Astrocyte of the hippocampus (primary cell): ENCODE measurements around the gene MMP21.

Experiments used
- DNase-seq: peaks from one replicate; pipeline ENCODE4 v3.0.0; 2011; ENCODE audit warnings: low read depth, low spot score

Gene MMP21

GRCh38 chr10:125792342-125793300 is 17.0 kb upstream of the MMP21 start:
- DNase-seq, result no peak

DNA sequence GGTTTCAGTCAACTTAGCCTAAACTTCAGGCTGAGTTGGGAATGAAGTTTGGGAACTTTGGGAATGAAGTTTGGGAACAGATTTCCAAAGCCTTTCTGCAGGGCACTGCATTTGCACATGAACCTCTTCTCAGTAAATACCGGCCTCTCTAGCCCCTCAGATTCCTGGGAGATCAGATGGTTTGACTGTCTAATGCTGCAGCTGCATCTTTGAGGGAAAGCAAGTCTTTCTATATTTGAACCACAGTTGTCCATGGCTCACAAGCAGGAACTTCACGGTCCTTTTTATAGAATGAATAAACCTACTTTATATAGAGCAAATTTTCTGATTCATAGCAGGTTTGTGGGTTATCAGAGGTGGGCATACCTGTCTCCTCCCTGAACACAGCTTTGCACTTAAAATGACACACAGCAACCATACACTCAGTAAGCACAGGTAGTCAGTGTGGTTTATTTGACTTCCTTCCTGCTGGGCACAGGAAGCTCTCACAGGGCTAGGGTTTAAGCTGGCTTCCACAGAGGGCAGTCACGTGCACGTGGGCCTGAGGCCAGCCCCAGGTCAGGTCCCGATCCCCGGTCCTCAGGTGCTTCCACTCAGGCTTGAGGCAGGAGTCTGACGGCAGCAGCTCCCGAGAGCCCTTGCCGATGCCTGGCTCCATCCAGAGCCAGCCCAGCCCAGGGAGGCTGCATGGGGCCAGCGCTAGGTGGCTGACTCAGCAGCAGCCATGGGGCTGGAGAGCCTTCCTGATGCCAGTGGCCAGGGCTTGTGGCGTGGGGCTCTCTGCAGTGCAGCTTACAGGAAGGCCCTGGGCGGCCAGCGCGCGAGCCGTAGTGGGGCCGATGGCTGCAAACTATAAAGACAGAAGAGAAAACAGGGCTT is 12.8 kb upstream of the MMP21 start:
- no peak for DNase-seq

DNA sequence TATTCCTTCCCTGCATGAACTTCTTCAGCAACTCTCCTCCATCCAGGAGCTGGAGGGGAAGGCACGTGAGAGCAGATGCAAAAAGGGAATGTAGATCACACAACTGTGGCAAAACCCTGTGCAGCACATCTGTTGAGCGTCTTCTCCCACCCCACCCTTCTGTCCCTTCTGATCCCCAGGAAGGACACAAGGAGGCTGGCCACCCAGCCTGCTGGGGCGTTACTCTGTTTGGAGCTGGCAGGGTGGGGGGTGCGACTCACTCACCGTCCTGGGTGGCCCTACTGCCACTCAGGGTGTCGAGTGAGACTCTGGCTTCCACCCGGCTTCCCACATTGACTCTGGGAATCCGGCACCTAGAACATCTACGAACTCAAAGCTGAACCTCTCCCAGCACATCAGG is 10.2 kb upstream of the MMP21 start:
- DNase-seq, result no peak

DNA sequence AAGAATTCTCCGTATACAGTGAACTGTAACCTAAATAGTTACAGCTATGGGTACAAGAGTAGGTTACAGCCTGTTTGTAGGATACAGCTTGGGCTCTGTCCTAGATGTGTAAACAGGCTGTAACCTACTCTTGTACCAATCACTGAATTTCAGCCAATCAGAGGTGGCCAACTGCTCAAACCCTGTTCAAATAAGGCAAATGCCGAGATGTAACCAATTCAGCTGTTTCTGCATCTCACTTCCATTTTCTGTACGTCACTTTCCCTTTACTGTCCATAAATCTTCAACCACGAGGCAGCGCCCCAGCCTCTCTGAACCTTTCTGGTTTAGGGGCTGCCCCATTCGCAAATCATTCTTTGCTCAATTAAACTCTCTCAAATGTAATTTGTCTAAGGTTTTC is 8.3 kb upstream of the MMP21 start:
- no peak for DNase-seq

DNA sequence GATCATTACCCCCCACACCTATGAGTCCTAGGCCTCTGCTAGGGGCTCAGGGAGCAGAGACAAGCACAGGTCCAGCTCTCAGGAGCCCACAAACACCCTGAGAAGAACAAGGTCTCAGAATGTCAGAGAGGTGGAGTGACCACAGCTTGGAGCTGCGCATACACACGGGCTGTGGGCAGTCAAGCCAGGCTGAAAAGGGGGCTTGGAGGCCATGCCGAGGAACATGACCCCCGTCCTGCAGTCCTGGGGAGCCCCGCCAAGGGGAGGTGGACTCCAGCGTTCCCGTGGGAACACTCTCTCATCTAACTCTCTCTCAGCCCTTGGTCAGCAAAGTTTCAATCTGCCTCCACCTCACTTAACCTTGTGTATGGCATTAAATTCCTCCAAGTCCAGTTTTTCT is 7.8 kb upstream of the MMP21 start:
- no peak for DNase-seq

- DNase-seq, result peak; percentile 26
Measured at GRCh38 chr10:125782616-125783015, 7.0 kb upstream of the MMP21 start.

- no peak for DNase-seq
Measured at GRCh38 chr10:125782054-125782453, 6.4 kb upstream of the MMP21 start.

- DNase-seq, result no peak
Measured at GRCh38 chr10:125781374-125781773, 5.8 kb upstream of the MMP21 start.

DNA sequence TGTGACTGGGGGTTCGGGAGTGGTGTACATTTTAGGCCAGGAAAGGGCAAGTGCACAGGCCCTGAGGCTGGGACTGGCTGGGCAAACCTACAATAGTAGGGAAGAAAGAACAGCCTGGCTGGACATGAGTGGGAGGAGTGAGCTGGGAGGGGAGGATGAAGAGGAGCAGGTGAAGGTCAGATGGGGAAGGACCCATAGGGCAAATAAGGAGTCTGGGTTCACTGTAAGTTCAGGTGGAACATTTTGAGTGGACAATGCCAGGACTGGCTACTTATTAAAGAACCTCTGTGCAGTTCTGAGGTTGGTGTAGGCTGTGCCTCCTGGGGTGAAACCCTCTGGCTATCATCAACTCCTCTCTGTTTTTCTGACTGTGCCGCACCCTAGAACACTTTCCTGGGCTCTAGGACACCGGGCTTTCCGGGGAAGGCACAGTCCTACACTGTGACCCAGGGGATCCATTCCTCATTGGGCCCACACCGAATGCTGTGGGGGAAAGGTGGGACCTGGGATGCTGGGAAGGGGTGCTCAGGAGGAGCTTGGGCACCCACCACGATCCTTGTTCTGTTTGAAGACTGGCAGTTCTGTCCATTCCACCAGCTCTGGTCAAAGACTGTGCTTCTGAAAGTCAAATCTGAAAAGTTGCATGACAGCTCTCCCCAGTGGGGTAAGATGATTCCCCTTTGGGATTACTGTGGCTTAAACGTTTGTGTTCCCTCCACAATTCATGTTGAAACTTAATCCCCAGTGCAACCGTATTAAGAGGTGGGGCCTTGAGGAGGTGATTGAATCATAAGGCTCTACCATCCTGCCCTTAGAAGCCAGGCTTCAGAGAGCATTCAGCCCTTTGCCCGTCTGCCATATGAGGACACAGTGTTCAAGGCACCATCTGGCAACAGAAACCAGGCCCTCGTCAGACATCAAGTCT is 4.0 kb upstream of the MMP21 start:
- DNase-seq, result no peak

DNA sequence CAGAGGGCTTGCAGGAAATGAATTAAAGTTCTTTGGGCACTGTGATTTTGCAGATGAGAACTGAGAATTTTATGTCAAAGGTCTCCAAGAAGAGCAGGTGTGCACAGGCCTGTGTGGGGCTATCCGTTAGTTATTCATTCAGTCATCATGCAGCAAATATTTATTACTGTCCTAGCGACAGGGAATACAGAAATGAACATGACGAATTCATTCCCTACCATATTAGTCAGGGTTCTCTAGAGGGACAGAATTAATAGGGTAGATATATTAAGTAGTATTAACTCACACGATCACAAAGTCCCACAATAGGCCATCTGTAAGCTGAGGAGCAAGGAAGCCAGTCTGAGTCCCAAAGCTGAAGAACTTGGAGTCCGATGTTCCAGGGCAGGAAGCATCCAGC is 2.9 kb upstream of the MMP21 start:
- no peak for DNase-seq

GRCh38 chr10:125777806-125778205 is 2.2 kb upstream of the MMP21 start:
- DNase-seq, result no peak

DNA sequence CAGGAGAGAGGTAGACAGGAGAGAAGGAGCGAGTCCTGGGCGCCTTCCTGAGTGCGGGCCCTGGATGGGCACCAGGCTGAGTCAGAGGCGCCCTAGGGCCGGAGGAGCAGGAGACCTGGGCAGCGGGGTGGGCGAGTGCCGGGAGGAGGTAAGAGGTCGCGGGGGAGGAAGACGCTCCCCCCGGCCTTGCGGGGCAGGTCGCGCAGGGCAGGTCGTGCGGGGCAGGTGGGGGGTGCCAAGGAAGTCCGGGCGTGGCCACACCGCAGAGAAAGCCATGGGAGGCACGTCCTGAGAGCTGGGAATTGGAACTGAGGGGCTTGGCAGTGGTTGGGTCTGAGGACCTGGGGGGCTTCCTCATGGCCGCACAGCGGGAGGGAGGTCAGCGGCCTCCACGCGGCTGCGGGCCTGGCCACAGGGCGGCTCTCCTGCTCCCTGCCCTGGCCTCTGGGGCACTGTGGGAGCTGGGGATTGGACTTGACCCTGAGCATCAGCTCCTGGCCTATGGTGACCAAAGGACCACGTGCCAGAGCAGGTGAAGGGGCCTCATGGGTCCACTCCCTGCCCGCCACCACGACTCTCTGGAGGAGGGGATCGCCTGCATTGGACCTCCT is 935 bp downstream of the MMP21 start:
- no peak for DNase-seq

- DNase-seq, result no peak
Measured at GRCh38 chr10:125773687-125774543, 1.7 kb downstream of the MMP21 start.

DNA sequence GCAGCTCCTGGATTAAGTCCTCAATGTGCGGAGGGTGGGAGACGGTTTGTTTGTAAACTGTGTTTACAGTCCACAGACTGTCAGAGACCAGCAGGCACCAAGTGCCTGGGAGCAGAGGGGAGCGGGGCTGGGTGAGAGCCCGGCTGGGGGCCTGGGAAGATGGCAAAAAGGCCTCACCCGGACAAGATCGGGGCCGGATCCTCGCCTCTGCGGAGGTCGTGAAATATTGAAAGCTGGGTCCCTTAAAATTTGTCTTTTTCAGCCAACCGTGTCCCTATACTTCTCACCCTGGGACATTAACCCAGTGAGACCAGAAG is 2.8 kb downstream of the MMP21 start:
- DNase-seq, result no peak

DNA sequence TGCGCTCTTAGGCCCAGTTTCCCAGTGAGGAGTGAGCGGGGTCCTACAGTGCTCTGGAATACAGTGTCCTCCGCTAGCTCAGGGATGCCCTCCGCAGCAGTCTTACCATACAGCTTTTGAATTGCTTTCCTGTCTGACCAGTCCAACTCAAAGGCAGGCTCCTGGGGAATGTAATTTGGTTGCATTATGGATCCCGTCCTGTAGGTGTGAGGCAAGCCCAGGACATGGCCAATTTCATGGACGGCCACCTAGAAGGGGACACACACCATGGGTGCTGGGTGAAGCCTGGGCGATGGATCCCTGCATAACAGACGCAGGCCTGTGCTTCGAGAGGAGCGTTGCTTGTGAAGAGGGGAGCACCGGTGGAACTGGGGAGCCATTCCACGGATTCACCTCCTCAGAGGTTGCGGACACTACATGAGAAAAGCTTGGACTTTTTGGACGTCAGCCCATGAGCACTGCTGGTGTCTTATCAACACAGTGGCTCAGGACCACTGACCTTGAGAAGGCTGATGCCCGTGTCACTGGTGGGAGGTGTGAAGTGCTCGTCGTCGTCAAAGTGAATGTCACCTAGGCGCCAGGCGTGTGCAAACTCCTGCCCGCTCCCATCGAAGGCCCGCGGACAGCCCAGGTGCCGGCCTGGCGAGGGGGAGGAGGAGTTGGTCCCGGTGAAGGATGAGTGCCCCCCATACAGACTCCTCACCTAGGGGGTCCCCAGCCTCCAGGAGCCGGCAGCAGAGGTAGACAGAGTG is 3.3 kb downstream of the MMP21 start:
- DNase-seq, result no peak

- DNase-seq, result no peak
Measured at GRCh38 chr10:125770844-125771243, 4.8 kb downstream of the MMP21 start.

DNA sequence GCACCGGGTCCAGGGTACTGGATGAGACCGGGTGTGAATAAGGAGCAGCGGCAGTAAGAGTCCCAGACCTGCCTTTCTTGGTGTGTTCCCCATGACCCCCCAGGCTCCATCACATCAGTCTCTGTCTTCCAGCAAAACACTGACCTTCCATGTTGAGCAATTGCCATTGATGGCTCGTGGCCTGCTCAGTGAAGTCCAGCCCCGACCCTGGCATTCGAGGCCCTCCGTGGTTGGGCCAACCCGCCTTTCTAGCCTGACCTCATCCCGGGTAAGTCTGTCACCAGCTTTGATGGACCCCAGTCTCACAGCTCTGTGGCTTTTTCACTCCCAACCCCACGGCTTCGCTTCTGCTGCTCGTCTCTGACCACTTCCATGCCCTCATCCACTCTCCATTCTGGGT is 6.4 kb downstream of the MMP21 start:
- no peak for DNase-seq

DNA sequence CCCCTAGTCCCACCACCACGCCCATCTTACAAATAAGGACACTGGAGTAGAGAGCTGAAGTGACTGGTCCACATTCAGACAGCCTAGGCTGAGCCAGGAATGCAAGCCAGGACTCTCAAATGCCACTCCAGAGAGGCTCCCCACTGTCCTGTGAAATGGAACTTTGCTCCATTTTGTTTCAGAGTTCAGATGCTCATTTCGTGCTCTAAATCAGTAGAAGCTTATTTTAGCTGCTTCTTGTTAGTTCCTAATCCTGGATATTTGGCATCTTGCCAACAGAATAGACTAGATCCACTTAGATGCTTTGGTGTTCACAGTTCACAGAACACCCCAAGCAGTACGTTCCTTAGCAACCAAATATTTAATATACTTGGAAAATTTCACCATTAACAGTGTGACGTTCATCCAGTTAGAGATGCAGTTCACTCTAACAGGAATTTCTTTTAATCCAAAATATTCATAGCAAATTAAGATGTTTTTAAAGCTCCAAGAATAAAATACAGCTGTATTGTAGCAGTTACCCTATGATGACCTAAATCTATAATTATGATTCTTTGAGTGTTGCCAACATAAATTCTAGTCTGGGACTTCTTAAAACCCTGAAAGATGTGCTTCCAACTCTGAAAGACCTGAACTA is 7.3 kb downstream of the MMP21 start:
- DNase-seq, result peak; percentile 29

- no peak for DNase-seq
Measured at GRCh38 chr10:125766511-125766910, 9.1 kb downstream of the MMP21 start.
